HPDE6-E6E7 (cell line): ENCODE measurements around the gene FBXW5.

Experiments
- DNase-seq: peaks from one replicate; pipeline ENCODE4 v3.0.0; 2011; ENCODE audit warnings: missing footprints; ENCODE audit errors: extremely low spot score

FBXW5 gene

DNA sequence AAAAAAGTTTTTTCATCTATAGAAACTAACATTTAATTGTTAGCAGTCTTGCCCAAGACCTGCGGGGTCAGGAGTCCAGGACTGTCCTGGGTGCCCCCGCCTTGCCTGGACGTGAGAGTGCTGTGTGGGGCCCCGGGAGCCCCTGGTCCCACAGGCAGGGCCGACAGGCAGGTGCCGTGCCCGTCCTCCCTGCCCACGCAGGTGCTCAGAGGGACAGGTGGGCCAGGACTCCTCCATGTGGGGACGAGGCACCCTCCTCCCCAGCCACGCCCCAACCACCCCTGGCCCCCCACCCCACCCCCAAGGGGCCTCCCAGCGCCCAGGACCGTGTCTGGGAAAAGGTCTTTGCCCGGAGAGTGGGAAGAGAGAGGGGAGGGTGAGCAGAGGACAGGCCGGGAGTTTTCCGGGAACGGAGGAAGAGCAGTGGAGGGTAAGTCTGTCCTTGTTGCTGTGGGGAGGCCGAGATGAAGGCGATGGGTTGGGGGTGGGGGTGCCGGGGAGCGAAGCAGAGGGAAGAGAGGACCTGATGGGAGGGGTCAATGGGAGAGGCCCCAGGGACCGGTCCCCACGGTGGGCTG, 4.8 kb upstream of the FBXW5 start:
- no peak for DNase-seq

DNA sequence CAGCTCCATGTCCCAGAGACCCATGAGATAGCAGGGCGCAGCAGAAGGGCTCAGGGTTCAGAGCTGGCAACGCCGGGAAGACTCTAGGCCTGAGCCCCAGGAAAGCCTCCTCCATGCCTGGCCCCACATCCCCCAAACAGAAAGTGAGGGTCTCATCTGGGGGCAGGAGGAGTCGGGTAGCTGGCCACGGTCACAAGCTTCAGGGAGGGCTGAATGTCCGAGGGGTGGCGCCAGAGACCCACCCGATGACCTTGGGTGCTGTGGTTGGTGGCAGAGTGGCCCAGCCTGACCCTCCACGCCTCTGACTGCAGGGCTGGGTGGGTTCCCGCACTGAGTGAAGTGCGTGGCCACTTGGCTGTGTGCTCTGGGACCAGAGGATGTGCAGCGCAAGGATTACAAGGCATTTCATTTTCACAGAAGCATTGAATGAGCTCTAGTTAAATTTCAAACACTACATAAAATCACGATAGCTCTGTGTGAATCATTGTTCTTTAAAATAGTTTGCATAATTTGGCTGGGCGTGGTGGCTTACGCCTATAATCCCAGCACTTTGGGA, 3.5 kb upstream of the FBXW5 start:
- DNase-seq: no peak

DNA sequence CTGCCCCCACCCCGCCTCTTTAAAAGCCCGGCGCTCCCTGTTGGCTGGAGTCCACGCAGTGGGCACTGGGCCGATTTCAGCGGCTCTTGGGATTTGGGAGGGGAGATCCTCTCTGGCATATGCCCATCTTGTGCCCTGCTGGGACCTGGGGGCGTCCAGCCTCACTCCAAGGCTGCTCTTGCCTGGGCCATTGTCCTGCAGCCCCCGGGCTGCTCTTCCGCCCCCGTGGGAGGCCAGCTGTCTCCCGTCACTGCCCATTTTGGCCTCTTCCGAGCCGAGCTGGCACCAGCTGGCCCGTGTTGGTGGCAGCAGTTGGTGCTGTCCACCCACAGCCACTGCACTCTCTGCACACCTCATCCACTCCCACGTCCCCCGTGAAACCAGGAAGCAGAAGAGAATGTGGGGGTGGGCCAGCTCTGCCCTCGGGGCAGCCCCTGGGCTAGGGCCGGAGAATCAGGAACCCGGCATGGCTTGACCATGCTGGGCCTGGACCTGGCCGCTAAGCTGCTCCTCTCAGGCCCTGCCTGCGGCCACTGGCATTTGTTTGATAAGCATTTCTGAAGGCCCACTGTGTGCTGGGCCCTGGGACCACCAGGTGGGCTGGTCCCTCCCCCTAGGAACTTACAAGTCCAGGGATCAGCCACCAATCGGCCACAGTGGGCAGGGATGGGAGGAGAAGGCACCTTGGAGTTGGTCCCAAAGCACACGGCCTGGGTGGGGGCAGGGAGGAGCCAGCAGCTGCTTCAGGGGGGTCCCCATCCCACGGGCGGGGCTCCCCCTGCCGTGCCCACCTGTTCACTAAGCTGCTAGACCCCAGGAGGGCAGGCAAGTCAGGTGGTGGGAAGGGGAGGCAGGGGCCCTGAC, 2.7 kb upstream of the FBXW5 start:
- no peak for DNase-seq

DNA sequence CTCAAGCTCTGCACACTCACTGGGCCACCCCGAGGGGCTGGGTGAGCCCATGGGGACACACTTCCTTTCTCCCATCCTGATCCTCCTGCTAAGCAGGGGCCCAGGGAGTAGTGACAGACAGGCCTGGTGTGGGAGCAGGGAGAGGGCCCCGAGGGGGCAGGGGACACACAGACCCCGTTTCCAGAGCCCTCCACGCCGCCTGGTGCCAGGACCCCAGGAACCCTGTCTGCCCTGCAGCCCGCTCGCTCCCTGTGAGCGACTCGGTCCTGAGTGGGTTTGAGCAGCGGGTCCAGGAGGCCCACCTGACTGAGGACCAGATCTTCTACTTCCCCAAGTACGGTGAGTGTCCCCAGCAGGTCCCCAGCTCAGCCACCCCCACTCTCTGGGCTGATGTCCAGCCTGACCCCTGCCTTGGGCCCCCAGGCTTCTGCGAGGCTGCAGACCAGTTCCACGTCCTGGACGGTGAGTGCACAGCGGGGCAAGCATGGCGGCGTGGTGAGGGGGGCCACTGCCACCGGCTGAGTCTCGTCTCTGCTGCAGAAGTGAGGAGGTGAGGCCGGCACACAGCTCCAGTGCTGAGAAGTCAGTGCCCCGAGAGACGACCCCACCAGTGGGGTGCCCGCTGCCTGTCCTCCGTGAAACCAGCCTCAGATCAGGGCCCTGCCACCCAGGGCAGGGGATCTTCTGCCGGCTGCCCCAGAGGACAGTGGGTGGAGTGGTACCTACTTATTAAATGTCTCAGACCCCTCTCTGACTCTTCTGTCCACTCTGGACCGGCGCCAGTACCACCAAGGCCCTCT, 1.9 kb upstream of the FBXW5 start:
- DNase-seq: no peak

DNA sequence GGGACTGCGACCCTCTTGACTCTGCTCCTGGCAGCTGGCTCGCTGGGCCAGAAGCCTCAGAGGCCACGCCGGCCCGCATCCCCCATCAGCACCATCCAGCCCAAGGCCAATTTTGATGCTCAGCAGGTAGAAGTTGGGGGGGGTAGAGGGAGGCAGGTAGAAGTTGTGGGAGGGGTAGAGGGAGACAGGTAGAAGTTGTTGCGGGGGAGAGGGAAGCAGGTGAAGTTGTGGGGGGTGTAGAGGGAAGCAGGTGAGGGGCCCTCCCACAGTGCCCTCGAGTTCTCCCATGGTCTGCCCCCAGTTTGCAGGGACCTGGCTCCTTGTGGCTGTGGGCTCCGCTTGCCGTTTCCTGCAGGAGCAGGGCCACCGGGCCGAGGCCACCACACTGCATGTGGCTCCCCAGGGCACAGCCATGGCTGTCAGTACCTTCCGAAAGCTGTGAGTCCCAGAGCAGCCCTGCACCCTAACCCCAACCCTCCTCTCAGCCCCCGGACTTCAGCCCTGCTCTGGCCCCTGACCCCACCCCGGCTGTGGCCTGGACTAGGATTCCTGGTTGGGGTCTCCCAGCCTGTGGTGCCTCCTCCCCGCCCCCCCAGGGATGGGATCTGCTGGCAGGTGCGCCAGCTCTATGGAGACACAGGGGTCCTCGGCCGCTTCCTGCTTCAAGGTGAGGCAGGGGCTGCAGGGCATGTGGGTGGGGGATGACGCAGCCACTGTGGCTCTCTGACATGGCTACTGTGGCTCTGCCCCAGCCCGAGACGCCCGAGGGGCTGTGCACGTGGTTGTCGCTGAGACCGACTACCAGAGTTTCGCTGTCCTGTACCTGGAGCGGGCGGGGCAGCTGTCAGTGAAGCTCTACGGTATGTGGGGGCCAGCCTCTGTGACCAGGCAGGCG, 1.0 kb upstream of the FBXW5 start:
- no peak for DNase-seq

DNA sequence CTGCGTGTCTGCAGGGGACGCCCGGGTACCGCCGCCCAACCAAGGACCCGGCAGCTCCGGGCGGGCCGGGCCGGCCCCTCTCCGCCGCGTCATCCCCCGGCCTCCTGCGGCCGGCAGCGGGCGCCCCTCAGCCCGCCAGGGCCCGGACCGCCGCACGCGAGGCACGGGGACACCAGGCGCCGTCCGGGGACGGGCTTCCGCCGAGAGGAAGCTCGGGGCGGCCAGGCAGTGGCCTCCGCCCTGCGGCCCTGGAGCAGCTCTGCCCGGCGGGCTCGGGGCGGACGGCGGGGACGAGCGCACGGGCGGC, 373 bp downstream of the FBXW5 start:
- DNase-seq: peak; percentile 58

DNA sequence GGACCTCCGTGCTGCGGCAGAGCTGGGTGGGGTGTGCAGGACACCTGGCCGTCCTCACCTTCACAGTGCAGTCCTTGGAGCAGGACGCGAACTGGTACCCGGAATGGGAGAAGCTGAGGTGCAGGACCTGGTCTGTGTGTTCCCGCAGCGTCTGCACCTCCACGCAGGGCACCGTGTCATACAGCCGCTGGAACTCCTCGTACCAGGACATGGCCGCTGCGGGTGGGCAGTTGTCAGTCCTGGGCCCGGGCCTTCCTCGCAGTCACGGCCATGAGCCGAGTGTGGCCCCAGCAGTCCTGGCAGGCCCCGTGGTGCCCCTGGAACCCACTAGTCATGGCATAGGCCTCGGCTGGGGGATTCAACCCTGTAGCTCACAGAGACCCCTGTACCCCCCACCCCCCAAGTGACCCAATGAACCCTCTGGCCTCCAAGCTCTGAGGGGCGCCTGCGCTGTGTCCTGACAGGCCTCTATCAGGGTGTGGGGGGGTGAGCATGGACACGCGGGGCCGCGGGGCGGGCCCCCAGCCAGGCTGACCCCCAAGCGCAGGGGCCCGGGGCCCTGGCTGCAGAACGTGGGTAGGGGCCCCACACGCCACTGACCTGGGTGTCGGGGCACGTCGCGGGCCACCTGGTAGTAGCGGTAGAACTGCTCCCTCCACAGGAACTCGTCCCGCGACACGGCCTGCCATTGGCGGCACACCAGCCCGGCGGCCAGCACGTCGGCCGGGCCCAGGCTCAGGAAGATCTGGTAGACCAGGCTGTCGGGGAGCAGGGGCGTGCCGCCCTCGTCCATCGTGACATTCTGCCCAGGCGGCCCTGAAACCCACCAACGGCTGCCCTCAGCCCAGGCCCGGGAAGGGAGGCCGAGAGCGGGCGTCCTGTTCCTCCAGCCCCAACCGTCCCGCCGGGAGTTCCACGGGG, 987 bp downstream of the FBXW5 start:
- no peak for DNase-seq

DNA sequence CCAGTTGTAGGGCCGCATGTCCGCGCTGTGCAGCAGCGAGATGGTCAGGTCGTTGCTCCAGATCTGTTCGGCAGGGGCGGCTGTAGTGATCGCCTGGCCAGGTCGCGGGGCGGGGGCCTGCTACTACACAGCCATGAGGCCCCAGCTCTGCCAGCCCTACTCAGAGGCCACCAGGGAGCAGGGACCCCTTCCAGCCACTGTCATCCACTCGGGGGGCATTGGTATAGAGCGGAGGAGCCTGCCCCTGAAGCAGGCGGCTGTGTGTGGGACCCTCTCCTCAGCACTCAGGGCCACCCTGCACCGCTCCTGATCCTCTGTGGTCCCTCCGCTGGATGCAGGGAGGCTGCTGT, 1.7 kb downstream of the FBXW5 start:
- DNase-seq: no peak

DNA sequence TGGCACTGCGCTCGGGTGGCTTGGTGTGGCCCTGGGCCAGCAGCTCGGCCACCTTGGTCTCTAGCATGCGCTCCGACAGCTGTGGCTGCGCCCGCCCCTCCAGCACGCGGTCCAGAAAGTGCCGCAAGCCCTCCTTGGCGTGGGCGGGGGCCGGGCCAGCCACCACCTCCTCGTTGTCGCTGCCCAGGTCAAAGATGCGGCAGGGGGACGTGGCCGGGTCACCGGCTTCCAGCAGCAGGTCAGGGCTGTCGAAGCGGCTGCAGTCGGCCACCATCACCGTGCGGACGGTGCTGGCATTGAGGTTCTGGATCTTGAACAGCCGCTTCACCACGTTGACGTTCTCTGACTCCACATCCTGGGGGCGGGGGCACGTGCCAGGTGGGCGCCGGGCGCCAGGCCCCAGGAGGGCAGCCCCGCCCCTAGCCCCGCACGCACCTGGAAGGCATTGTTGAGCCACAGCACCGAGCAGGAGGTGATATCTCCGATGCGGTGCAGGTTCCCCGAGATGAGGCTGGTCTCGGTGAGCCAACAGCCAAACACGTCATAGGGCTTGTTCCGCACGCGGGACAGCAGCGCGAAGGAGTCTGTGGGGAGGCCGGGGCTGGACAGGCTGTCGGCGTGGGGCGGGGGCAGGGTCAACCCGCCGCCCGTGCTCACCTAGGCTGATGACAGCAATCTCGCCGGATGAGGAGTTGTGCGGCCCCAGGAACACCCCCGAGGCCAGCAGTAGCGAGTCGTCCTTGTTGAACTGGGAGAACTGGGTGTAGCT, 2.2 kb downstream of the FBXW5 start:
- no peak for DNase-seq

DNA sequence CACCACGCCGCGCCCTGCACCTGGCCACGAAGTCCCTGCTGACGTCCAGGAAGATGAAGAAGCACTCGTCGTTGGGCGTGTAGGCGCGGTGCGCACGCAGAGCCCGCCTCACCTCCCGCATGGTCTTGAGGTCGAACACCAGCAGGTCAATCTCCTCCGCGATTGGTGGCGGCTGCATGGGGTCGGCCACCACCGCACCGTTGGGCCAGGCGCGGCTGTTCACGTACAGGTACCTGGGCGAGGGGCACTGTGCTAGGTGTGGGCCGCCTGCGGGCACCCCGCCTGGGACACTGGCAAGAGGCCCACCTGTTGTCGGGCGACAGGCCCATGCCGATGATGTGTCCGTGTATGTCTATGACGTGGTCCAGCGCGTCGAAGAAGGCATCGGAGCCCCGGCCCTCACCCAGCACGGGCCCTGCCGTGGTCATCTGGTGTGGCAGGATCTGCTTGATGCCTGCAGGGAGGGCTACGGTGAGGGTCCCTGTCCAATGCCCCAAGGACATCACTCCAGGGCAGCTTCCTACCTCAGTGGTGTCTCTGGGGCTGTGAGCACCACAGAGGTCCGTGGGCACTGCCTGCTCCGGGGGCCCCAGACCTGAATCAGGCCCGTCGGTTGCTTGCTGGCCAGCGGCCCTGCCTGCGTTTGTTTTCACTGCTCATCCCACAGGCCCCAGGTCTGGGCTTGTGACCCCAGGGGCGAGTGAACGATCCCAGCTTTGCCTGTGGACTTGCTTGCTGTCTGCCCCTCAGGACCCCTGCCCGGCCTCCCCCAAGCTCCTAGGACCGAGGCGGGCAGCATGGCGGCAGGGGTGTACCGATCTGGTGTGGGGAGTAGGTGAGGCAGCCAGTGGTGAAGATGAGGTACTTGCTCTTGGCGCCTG, 3.1 kb downstream of the FBXW5 start:
- DNase-seq: no peak

DNA sequence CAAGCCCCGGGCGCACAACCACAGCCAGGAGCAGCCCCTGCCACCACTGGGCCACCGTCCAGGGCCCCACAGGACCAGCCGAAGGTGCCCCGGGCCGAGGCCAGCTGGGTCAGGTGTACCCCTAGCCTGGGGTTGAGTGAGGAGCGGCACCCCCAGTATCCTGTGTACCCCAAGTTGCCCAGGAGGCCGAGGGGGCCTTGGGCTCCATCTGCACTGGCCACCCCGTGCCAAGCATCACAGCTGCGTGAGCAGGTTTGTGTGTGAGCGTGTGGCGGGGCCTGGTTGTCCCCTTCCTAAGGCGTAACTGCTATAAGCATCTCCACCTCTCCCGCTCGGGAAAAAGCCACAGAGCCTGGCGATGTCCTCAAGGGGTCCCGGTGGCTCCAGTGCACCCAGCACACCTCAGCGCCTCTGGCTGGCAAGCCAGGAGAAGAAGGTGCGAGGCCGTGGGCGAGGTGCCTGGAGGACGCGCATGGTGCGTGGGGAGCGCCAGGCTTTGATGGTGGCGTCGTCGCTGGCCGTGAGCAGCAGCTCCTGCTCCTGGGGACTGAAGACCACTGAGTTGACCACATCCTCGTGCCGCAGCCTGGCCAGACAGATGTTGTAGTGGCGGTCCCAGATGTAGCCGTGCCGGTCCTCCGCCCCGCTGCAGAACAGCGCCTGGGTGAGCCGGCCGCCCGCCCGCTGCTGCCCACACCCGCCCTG, 3.9 kb downstream of the FBXW5 start:
- no peak for DNase-seq

DNA sequence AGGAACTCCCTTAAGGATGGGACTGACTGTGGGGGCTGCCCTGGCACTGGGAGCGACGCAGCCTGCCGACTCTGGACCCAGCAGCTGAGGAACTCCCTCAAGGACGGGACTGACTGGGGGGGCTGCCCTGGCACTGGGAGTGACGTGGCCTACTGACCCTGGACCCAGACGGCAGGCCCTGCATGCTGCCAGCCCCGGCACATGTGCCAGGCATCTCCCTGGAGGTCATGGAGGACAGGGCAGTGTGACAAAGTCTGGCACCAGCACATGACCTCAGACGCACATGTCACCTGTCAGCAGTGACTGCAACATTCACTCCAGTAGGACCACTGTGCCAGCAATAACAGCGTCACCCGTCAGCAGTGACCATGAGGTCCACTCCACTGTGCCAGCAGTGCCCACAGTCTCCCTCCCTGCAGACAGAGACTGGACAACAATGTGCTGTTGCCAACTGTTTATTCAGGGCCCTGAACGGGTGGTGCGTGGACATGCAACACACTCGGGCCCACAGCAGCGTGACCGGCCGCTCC, 4.5 kb downstream of the FBXW5 start:
- no peak for DNase-seq

DNA sequence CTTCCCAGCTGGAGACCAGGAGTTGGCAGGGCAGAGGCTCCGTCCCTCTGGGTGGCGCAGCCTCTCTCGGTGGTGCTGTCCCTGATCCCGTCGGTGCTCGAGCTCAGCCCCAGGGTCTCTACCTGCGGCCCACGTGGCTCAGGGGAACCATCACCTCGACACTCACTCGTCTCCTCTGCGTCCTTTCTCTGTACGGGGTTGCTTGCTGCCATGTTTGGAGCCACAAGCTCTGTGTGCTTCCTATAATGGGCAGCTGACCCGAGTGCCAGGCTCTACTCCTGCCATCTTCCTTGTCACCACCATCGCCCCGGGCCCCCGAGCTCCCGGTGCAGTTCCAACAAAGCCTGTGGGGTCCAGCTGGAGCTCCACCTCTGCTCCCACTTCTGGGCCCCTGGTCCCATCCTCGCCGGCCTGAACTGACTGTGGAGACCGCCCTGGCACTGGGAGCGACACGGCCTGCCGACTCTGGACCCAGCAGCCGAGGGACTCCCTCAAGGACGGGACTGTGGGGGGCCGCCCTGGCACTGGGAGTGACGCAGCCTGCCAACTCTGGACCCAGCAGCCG, 5.0 kb downstream of the FBXW5 start:
- DNase-seq: no peak

DNA sequence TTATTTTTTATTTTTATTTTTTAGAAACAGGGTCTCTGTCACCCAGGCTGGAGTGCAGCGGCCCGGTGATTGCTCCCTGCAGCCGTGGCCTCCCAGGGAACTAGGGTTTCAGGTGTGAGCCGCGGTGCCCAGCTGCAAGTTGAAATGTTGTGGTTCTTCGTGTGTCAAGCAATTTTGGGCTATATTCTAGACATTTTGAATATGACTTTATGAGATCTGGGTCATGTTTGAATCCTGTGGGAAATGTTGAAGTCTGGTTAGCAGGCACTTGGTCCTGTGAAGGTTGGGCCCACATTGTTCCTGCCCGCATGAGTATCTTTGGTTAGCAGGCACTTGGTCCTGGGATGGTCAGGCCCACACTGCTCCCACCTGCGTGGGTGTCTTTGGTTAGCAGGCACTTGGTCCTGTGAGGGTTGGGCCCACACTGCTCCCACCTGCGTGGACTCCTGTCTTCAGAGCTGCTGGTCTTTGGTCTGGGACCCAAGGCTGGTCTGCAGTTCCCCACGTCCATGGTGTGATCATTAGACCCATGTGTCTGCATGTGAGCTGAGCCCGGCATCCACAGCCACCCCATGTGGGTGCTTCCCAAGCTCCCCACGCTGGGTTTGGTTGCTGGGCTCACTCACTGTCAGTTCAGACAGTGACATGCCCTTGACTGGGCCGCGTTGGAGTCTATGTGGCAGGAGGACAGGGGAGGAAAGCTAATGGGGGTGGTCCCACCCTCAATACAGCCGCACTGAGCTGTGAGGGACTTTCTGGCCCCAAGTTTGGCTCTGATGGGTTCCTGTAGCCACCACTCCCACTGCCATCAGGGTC, 7.1 kb downstream of the FBXW5 start:
- DNase-seq: no peak

DNA sequence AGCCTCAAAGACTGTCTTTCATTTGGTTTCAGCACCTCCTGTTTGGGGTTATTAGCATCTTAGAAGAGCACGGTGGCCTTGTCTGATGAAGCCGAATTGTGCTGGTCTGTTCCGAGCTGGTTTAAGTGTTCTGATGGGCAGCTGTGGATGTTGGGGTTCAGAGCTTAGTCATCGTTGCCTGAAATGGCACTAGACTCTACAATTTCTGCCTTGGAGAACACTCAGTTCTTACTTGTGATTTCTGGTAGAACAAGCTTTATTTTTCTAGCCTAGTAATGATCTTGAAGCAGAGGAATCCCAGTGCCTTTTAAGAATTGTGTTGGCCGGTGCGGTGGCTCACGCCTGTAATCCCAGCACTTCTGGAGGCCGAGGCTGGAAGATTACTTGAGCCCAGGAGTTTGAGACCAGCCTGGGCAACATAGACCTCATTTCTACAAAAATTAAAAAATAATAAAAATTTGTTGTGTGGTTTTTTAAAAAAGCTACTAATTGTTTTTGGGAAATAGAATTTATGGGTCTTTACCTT, 7.8 kb downstream of the FBXW5 start:
- no peak for DNase-seq

DNA sequence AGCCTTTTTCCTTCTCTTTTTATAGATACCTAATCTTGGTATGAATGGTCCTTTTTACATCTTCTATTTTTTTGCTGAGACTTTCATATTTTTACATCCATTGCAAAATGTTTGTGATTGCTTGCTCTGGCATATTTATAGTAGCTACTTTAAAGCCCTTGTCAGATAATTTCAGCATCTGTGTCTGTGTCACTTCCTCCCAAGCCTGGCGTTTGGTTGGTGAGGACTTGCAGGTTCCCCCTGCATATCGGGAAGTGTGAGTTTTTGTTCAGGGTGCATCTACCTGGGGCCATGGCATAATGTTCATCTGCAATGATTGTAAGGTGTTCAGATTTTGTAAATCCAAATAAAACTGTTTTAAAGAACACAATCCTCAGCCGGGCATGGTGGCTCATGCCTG, 8.9 kb downstream of the FBXW5 start:
- no peak for DNase-seq
